Activated CD8-positive, alpha-beta T cell treated with anti-CD3 and anti-CD28 coated beads, Interleukin-2, amount 10 ng/mL, durations not matched to agents 7 days and 5 days (primary cell): Measurements from ENCODE around the gene TNS1. TPM values are rescaled to one million over a fixed set of nuclear protein-coding genes. Genes with fewer than 3 reads are reported as not detected.
A peak's percentile ranks its signal among the peaks of the same experiment; 100 is the strongest.

Experiments
- ATAC-seq: fragments of 150-1000 bp; cut with Tn5 transposase; one replicate; pipeline ENCODE4 v1.10.0; 2021; ENCODE audit warnings: moderate library complexity
- CTCF ChIA-PET: fragments of 350-600 bp; sonication (Branson Sonifier 250); formaldehyde crosslinking; loops from one replicate; lab custom pipeline; 2021; ENCODE audit warnings: antibody characterized with exemption; lab: Charles Lee
- POLR2A ChIA-PET: fragments of 350-600 bp; sonication (Branson Sonifier 250); formaldehyde crosslinking; loops from one replicate; lab custom pipeline; 2021; ENCODE audit warnings: antibody characterized with exemption; lab: Charles Lee
- DNase-seq: peaks from one replicate; pipeline ENCODE4 v3.0.0-alpha.2; 2020
- H3K27ac Mint-ChIP-seq: one replicate; pipeline ENCODE4 v1.8.0; 2021; ENCODE audit warnings: mild to moderate bottlenecking, mixed read lengths
- H3K27me3 Mint-ChIP-seq: one replicate; pipeline ENCODE4 v1.8.0; 2021; ENCODE audit warnings: low read depth, mixed read lengths
- H3K36me3 Mint-ChIP-seq: one replicate; pipeline ENCODE4 v1.8.0; 2021; ENCODE audit warnings: low read depth, mixed read lengths
- H3K4me1 Mint-ChIP-seq: one replicate; pipeline ENCODE4 v1.8.0; 2021; ENCODE audit warnings: low read depth, mixed read lengths
- H3K4me3 Mint-ChIP-seq: one replicate; pipeline ENCODE4 v1.8.0; 2021; ENCODE audit warnings: mild to moderate bottlenecking, mixed read lengths
- H3K9me3 Mint-ChIP-seq: one replicate; pipeline ENCODE4 v1.8.0; 2022; ENCODE audit warnings: mixed read lengths; ENCODE audit not compliant: insufficient read depth
- total RNA-seq, 2 experiments: library from RNA; stranded (reverse); gene quantifications; one replicate each; pipeline ENCODE4 v1.2.3, GENCODE V29; 2021

The TNS1 gene
- total RNA-seq, 2 experiments from 2014 or later = 28.9 to 29.8 TPM

- no peak overlapping the region for H3K27ac Mint-ChIP-seq
- H3K4me3 Mint-ChIP-seq = no peak overlapping the region
- CTCF ChIA-PET = no interaction called here
Observed at GRCh38 chr2:217951521-217952247, 51.1 kb downstream of the TNS1 start.

GRCh38 chr2:217951091-217951490 lies 51.7 kb downstream of the TNS1 start:
- no peaks in the 10 kb centered on the region for H3K9me3 Mint-ChIP-seq
- H3K4me1 Mint-ChIP-seq = peaks cover 29% of the 10 kb centered on the region
- ChIA-PET POLR2A (no interaction called here), CTCF (no interaction called here)
- ATAC-seq = no peak
- no peak overlapping the region for H3K27ac Mint-ChIP-seq
- no peak overlapping the region for H3K4me3 Mint-ChIP-seq
- no peak for DNase-seq
- no peaks in the 10 kb centered on the region for H3K36me3 Mint-ChIP-seq
- H3K27me3 Mint-ChIP-seq = peaks cover 6% of the 10 kb centered on the region

More at GRCh38 chr2:217951521-217952247, 51.1 kb downstream of the TNS1 start:
- POLR2A ChIA-PET = interaction anchor here (0.7 kb wide), 1 partner anchor 36 kb away, joined by 3 read pairs; no protein-coding TSS in a partner anchor
- Mint-ChIP-seq H3K36me3 (no peaks in the 10 kb centered on the region), H3K27me3 (peaks cover 6% of the 10 kb centered on the region), H3K9me3 (no peaks in the 10 kb centered on the region), H3K4me1 (peaks cover 23% of the 10 kb centered on the region)
- no peak for DNase-seq
- no peak for ATAC-seq

GRCh38 chr2:217950401-217950871 lies 52.4 kb downstream of the TNS1 start:
- Mint-ChIP-seq H3K9me3 (no peaks in the 10 kb centered on the region), H3K27ac (no peak overlapping the region), H3K36me3 (no peaks in the 10 kb centered on the region), H3K4me3 (no peak overlapping the region), H3K27me3 (peaks cover 10% of the 10 kb centered on the region), H3K4me1 (peaks cover 35% of the 10 kb centered on the region)
- CTCF ChIA-PET = no interaction called here
- POLR2A ChIA-PET = no interaction called here
- DNase-seq (no peak), ATAC-seq (no peak)

- Mint-ChIP-seq H3K27me3 (peaks cover 9% of the 10 kb centered on the region), H3K4me1 (peaks cover 45% of the 10 kb centered on the region), H3K36me3 (no peaks in the 10 kb centered on the region), H3K4me3 (no peak overlapping the region), H3K27ac (no peak overlapping the region), H3K9me3 (no peaks in the 10 kb centered on the region)
- ATAC-seq (no peak), DNase-seq (no peak)
- POLR2A ChIA-PET = no interaction called here
- CTCF ChIA-PET = no interaction called here
Observed at GRCh38 chr2:217949447-217949846, 53.3 kb downstream of the TNS1 start.

GRCh38 chr2:217948897-217949296 lies 53.9 kb downstream of the TNS1 start:
- H3K9me3 Mint-ChIP-seq = no peaks in the 10 kb centered on the region
- ChIA-PET POLR2A (no interaction called here), CTCF (interaction anchor here (1.3 kb wide), 1 partner anchor 44 kb away, joined by 5 read pairs; no protein-coding TSS in a partner anchor)
- H3K27ac Mint-ChIP-seq = peak overlapping the region; percentile 19
- DNase-seq (no peak), ATAC-seq (no peak)
- H3K36me3 Mint-ChIP-seq = no peaks in the 10 kb centered on the region
- H3K4me1 Mint-ChIP-seq = peaks cover 50% of the 10 kb centered on the region
- H3K4me3 Mint-ChIP-seq = no peak overlapping the region
- peaks cover 10% of the 10 kb centered on the region for H3K27me3 Mint-ChIP-seq

- H3K4me3 Mint-ChIP-seq = no peak overlapping the region
- peaks cover 14% of the 10 kb centered on the region for H3K27me3 Mint-ChIP-seq
- no peaks in the 10 kb centered on the region for H3K36me3 Mint-ChIP-seq
- H3K27ac Mint-ChIP-seq = peak overlapping the region; percentile 19
- POLR2A ChIA-PET = no interaction called here
- no peak for DNase-seq
- H3K9me3 Mint-ChIP-seq = no peaks in the 10 kb centered on the region
- no peak for ATAC-seq
- CTCF ChIA-PET = interaction anchor here (1.3 kb wide), 1 partner anchor 45 kb away, joined by 5 read pairs; no protein-coding TSS in a partner anchor
- peaks cover 55% of the 10 kb centered on the region for H3K4me1 Mint-ChIP-seq
Observed at GRCh38 chr2:217948351-217948791, 54.4 kb downstream of the TNS1 start.

GRCh38 chr2:217947383-217948350 lies 55.1 kb downstream of the TNS1 start:
- H3K9me3 Mint-ChIP-seq = no peaks in the 10 kb centered on the region
- ATAC-seq = no peak
- H3K4me3 Mint-ChIP-seq = no peak overlapping the region
- peaks cover 57% of the 10 kb centered on the region for H3K4me1 Mint-ChIP-seq
- H3K27me3 Mint-ChIP-seq = peaks cover 15% of the 10 kb centered on the region
- no peaks in the 10 kb centered on the region for H3K36me3 Mint-ChIP-seq
- CTCF ChIA-PET = interaction anchor here (1.3 kb wide), 1 partner anchor 45 kb away, joined by 5 read pairs; no protein-coding TSS in a partner anchor
- POLR2A ChIA-PET = no interaction called here
- DNase-seq = no peak
- H3K27ac Mint-ChIP-seq = peak overlapping the region; percentile 85

GRCh38 chr2:217946051-217946450 lies 56.7 kb downstream of the TNS1 start:
- H3K4me1 Mint-ChIP-seq = peaks cover 72% of the 10 kb centered on the region
- DNase-seq = no peak
- H3K9me3 Mint-ChIP-seq = no peaks in the 10 kb centered on the region
- peaks cover 24% of the 10 kb centered on the region for H3K27me3 Mint-ChIP-seq
- POLR2A ChIA-PET = interaction anchor here (0.6 kb wide), 1 partner anchor 1047 kb away, joined by 4 read pairs; no protein-coding TSS in a partner anchor
- H3K27ac Mint-ChIP-seq = peak overlapping the region; percentile 85
- no peak for ATAC-seq
- CTCF ChIA-PET = interaction anchor here (1.0 to 1.3 kb wide), 2 partner anchors 43 to 157 kb away, joined by 3 to 5 read pairs; no protein-coding TSS in a partner anchor
- no peaks in the 10 kb centered on the region for H3K36me3 Mint-ChIP-seq
- H3K4me3 Mint-ChIP-seq = no peak overlapping the region

- no peak for DNase-seq
- no peak for ATAC-seq
- Mint-ChIP-seq H3K9me3 (no peaks in the 10 kb centered on the region), H3K4me1 (peaks cover 73% of the 10 kb centered on the region), H3K36me3 (no peaks in the 10 kb centered on the region), H3K27me3 (peaks cover 24% of the 10 kb centered on the region), H3K27ac (peak overlapping the region; percentile 85), H3K4me3 (no peak overlapping the region)
- ChIA-PET POLR2A (no interaction called here), CTCF (no interaction called here)
Observed at GRCh38 chr2:217945530-217945929, 57.3 kb downstream of the TNS1 start.

GRCh38 chr2:217944923-217945322 lies 57.9 kb downstream of the TNS1 start:
- no peak for ATAC-seq
- DNase-seq = no peak
- ChIA-PET POLR2A (no interaction called here), CTCF (interaction anchor here (1.5 kb wide), 1 partner anchor 154 kb away, joined by 3 read pairs; no protein-coding TSS in a partner anchor)
- Mint-ChIP-seq H3K27me3 (peaks cover 26% of the 10 kb centered on the region), H3K4me3 (no peak overlapping the region), H3K27ac (peak overlapping the region; percentile 2), H3K4me1 (peaks cover 73% of the 10 kb centered on the region), H3K36me3 (no peaks in the 10 kb centered on the region), H3K9me3 (no peaks in the 10 kb centered on the region)

- no peak for ATAC-seq
- POLR2A ChIA-PET = no interaction called here
- no peak for DNase-seq
- H3K4me1 Mint-ChIP-seq = peaks cover 70% of the 10 kb centered on the region
- H3K4me3 Mint-ChIP-seq = peak overlapping the region; percentile 72
- CTCF ChIA-PET = interaction anchor here (0.8 to 1.5 kb wide), 3 partner anchors 16 to 154 kb away, joined by 3 read pairs; no protein-coding TSS in a partner anchor
- H3K27ac Mint-ChIP-seq = no peak overlapping the region
- H3K9me3 Mint-ChIP-seq = no peaks in the 10 kb centered on the region
- H3K27me3 Mint-ChIP-seq = peaks cover 26% of the 10 kb centered on the region
- H3K36me3 Mint-ChIP-seq = no peaks in the 10 kb centered on the region
Observed at GRCh38 chr2:217944366-217944765, 58.4 kb downstream of the TNS1 start.
